Hepatocyte (in vitro differentiated cells): ENCODE measurements around the gene CHN2. TPM values are rescaled to one million over a fixed set of nuclear protein-coding genes. Genes with fewer than 3 reads are reported as not detected.
A peak's percentile ranks its signal among the peaks of the same experiment; 100 is the strongest.

Experiments
- DNase-seq: peaks from one replicate; pipeline ENCODE4 v3.0.0-alpha.2; 2016; ENCODE audit warnings: low spot score
- H2AFZ ChIP-seq: fragments of 200-600 bp; sonication (generic); 2 replicates; pipeline ENCODE4 v1.6.0; 2016; ENCODE audit warnings: antibody characterized with exemption, mild to moderate bottlenecking
- H3K27ac ChIP-seq: fragments of 200-600 bp; sonication (generic); 2 replicates; pipeline ENCODE4 v1.5.1; 2016; ENCODE audit warnings: mild to moderate bottlenecking
- H3K27me3 ChIP-seq: fragments of 200-600 bp; sonication (generic); 2 replicates; pipeline ENCODE4 v1.6.1; 2016
- H3K36me3 ChIP-seq: fragments of 200-600 bp; sonication (generic); replicated peaks from 2 replicates; pipeline ENCODE4 v1.5.1; 2016; ENCODE audit warnings: low read depth; ENCODE audit not compliant: insufficient read depth
- H3K4me1 ChIP-seq: fragments of 200-600 bp; sonication (generic); 2 replicates; pipeline ENCODE4 v1.5.1; 2016; ENCODE audit warnings: mild to moderate bottlenecking, moderate library complexity; ENCODE audit not compliant: insufficient read depth
- H3K4me2 ChIP-seq: fragments of 200-600 bp; sonication (generic); 2 replicates; pipeline ENCODE4 v1.6.0; 2016
- H3K4me3 ChIP-seq: fragments of 200-600 bp; sonication (generic); 2 replicates; pipeline ENCODE4 v1.5.1; 2016; ENCODE audit warnings: mild to moderate bottlenecking
- H3K79me2 ChIP-seq: fragments of 200-600 bp; sonication (generic); 2 replicates; pipeline ENCODE4 v1.6.0; 2017; ENCODE audit warnings: mild to moderate bottlenecking
- H3K9me2 ChIP-seq: fragments of 200-600 bp; sonication (generic); replicated peaks from 2 replicates; pipeline ENCODE4 v1.6.0; 2017; ENCODE audit warnings: mild to moderate bottlenecking; ENCODE audit not compliant: insufficient read depth
- H3K9me3 ChIP-seq: fragments of 200-600 bp; sonication (generic); 2 replicates; pipeline ENCODE4 v1.5.1; 2016; ENCODE audit warnings: low read depth, mild to moderate bottlenecking
- H4K20me1 ChIP-seq: fragments of 200-600 bp; sonication (generic); 2 replicates; pipeline ENCODE4 v1.6.0; 2016; ENCODE audit warnings: mild to moderate bottlenecking; ENCODE audit not compliant: insufficient read depth, poor library complexity, severe bottlenecking
- CTCF ChIP-seq: fragments of 200-600 bp; sonication (generic); IDR thresholded peaks from 2 replicates; pipeline ENCODE4 v1.5.1; 2016; ENCODE audit warnings: antibody characterized with exemption, mild to moderate bottlenecking; ENCODE audit not compliant: poor library complexity
- EZH2 ChIP-seq: fragments of 200-600 bp; sonication (generic); IDR thresholded peaks from 2 replicates; pipeline ENCODE4 v1.6.1; 2016; ENCODE audit warnings: antibody characterized with exemption, mild to moderate bottlenecking, borderline replicate concordance
- EZH2phosphoT487 ChIP-seq: fragments of 200-600 bp; sonication (generic); IDR thresholded peaks from one replicate; pipeline ENCODE4 v1.6.1; 2018; ENCODE audit warnings: antibody characterized with exemption, mild to moderate bottlenecking, low read depth, moderate library complexity; ENCODE audit not compliant: unreplicated experiment, severe bottlenecking
- WGBS: methylation state at CpG from one replicate; pipeline ENCODE4 v1.1.6; 2016; ENCODE audit warnings: low lambda C conversion rate; ENCODE audit errors: missing lambda C conversion rate; 5-methylcytosine and 5-hydroxymethylcytosine counted together
- polyA plus RNA-seq: library from polyadenylated mRNA; unstranded; fragments of >200 nt; fragmentation: Nextera tagmentation; extraction: Ambion mirVana; gene quantifications from 2 replicates; pipeline ENCODE4 v1.2.1, GENCODE V29; 2016
- total RNA-seq: library from RNA; depleted of rRNA; stranded (reverse); fragments of >200 nt; gene quantifications from 2 replicates; pipeline ENCODE4 v1.2.3, GENCODE V29; 2014

CHN2 gene
- total and polyA plus RNA-seq, 2 experiments from 2014 or later: 8.7 to 12.3 TPM

GRCh38 chr7:29289156-29290021 is 94.8 kb downstream of the CHN2 start:
- WGBS: 63% methylated on average over 15 of the region's 15 CpGs
- no peaks in the 10 kb centered on the region for H4K20me1 ChIP-seq
- no peak overlapping the region for H3K4me2 ChIP-seq
- no peaks in the 10 kb centered on the region for H3K9me2 ChIP-seq
- no peak overlapping the region for H3K27ac ChIP-seq
- DNase-seq: no peak
- H3K36me3 ChIP-seq: no peaks in the 10 kb centered on the region
- H3K27me3 ChIP-seq: no peaks in the 10 kb centered on the region
- H3K4me3 ChIP-seq: no peak overlapping the region
- TF ChIP-seq EZH2phosphoT487: no peak
- TF ChIP-seq EZH2: no peak
- TF ChIP-seq CTCF: no peak
- no peak overlapping the region for H2AFZ ChIP-seq
- no peaks in the 10 kb centered on the region for H3K79me2 ChIP-seq
- H3K4me1 ChIP-seq: peaks cover 15% of the 10 kb centered on the region
- no peaks in the 10 kb centered on the region for H3K9me3 ChIP-seq

DNA sequence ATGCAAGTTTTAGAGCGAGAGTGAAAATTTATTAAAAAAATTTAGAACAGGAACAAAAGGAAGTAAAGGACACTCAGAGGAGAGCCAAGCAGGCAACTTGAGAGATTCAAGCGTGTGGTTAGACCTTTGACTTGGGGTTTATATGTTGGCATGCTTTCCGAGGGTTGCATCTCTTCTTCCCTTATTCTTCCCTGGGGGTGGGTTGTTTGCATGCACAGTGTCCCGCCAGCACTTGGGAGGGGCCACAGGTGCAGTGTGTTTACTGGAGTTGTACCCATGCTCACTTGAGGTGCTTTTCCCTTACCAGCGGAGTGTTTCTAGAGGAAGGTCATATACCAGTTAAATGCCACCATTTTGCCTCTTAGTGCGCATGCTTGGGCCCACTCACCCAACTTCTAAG is 96.3 kb downstream of the CHN2 start:
- H4K20me1 ChIP-seq: no peaks in the 10 kb centered on the region
- TF ChIP-seq EZH2phosphoT487 (no peak), CTCF (no peak), EZH2 (no peak)
- no peak overlapping the region for H2AFZ ChIP-seq
- no peaks in the 10 kb centered on the region for H3K36me3 ChIP-seq
- H3K4me3 ChIP-seq: no peak overlapping the region
- H3K27ac ChIP-seq: no peak overlapping the region
- no peaks in the 10 kb centered on the region for H3K9me2 ChIP-seq
- H3K79me2 ChIP-seq: no peaks in the 10 kb centered on the region
- H3K4me1 ChIP-seq: peaks cover 15% of the 10 kb centered on the region
- H3K9me3 ChIP-seq: no peaks in the 10 kb centered on the region
- H3K4me2 ChIP-seq: no peak overlapping the region
- DNase-seq: no peak
- 98% methylated on average over 6 of the region's 6 CpGs for WGBS
- no peaks in the 10 kb centered on the region for H3K27me3 ChIP-seq

- WGBS: 51% methylated on average over 9 of the region's 9 CpGs
- no peak overlapping the region for H3K4me3 ChIP-seq
- no peaks in the 10 kb centered on the region for H3K9me3 ChIP-seq
- peaks cover 15% of the 10 kb centered on the region for H3K4me1 ChIP-seq
- H3K9me2 ChIP-seq: no peaks in the 10 kb centered on the region
- no peak overlapping the region for H2AFZ ChIP-seq
- H3K79me2 ChIP-seq: no peaks in the 10 kb centered on the region
- no peak for TF ChIP-seq EZH2
- no peak for TF ChIP-seq CTCF
- TF ChIP-seq EZH2phosphoT487: no peak
- H4K20me1 ChIP-seq: no peaks in the 10 kb centered on the region
- no peaks in the 10 kb centered on the region for H3K27me3 ChIP-seq
- no peak overlapping the region for H3K27ac ChIP-seq
- H3K4me2 ChIP-seq: peak overlapping the region; percentile 29
- peak; percentile 35 for DNase-seq
- no peaks in the 10 kb centered on the region for H3K36me3 ChIP-seq
These were observed 97.4 kb downstream of the CHN2 start for GRCh38 chr7:29291723-29292618.
